HG03460 (cell line): ENCODE measurements around the gene DHRS3.
"Not testable (repeated sequence)": the region's sequence is repeated elsewhere in the genome, so short reads cannot be mapped to it uniquely, and the experiment has no call there.

ENCODE experiments used
- ATAC-seq: cut with Tn5 transposase; IDR thresholded peaks from one replicate; pipeline ENCODE4 v1.9.1; 2021; ENCODE audit not compliant: unreplicated experiment

The DHRS3 gene

GRCh38 chr1:12540580-12541273, 77.3 kb downstream of the DHRS3 start:
- ATAC-seq = no peak

GRCh38 chr1:12539705-12540579, 78.1 kb downstream of the DHRS3 start:
- no peak for ATAC-seq

GRCh38 chr1:12539320-12539704, 78.7 kb downstream of the DHRS3 start:
- no peak for ATAC-seq

GRCh38 chr1:12538536-12538935, 79.5 kb downstream of the DHRS3 start:
- not testable (repeated sequence) for ATAC-seq

GRCh38 chr1:12537906-12538461, 80.0 kb downstream of the DHRS3 start:
- no peak for ATAC-seq

- no peak for ATAC-seq
These were observed 80.7 kb downstream of the DHRS3 start for GRCh38 chr1:12537294-12537693.

- ATAC-seq = no peak
These were observed 81.9 kb downstream of the DHRS3 start for GRCh38 chr1:12536023-12536639.

GRCh38 chr1:12532405-12533315, 85.3 kb downstream of the DHRS3 start:
- ATAC-seq = no peak

GRCh38 chr1:12531179-12531499, 86.9 kb downstream of the DHRS3 start:
- no peak for ATAC-seq

GRCh38 chr1:12530462-12531178, 87.4 kb downstream of the DHRS3 start:
- no peak for ATAC-seq

GRCh38 chr1:12529640-12530174, 88.3 kb downstream of the DHRS3 start:
- no peak for ATAC-seq

GRCh38 chr1:12528021-12528852, 89.8 kb downstream of the DHRS3 start:
- ATAC-seq = no peak

- ATAC-seq = no peak
These were observed 90.4 kb downstream of the DHRS3 start for GRCh38 chr1:12527564-12527963.

- ATAC-seq = no peak
These were observed 92.5 kb downstream of the DHRS3 start for GRCh38 chr1:12525311-12526181.

GRCh38 chr1:12524266-12524665, 93.7 kb downstream of the DHRS3 start:
- ATAC-seq = no peak

- ATAC-seq = not testable (repeated sequence)
These were observed 95.2 kb downstream of the DHRS3 start for GRCh38 chr1:12522780-12523179.

GRCh38 chr1:12521096-12521495, 96.9 kb downstream of the DHRS3 start:
- no peak for ATAC-seq
